ENCODE results near the gene DPY19L2. TPM values are rescaled to one million over a fixed set of nuclear protein-coding genes. Genes with fewer than 3 reads are reported as not detected.
"Not testable (repeated sequence)": the region's sequence is repeated elsewhere in the genome, so short reads cannot be mapped to it uniquely, and the experiment has no call there.

Gene DPY19L2
- total and polyA plus RNA-seq, 3 donors from 2014 or later, result 55.6 to 146 (median 75.6) TPM

DNA sequence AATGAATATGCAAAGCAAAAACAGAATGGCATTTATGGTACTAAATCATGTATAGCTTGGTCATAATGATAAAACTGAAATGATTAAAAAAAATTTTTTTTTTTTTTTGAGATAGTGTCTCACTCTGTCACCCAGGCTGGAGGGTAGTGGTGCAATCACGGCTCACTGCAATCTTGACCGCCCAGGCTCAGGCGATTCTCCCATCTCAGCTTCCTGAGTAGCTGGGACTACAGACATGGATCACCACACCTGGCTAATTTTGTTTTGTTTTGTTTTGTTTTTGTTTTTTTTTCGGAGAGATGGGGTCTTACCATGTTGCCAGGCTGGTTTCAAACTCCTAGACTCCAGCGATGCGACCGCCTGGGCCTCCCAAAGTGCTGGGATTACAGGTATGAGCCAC lies 138.7 kb downstream of the DPY19L2 start:
- H3K4me1 ChIP-seq; H3K27ac ChIP-seq; H3K27me3 ChIP-seq; H3K9me3 ChIP-seq; H3K36me3 ChIP-seq (ENCODE audit: low read depth, missing control alignments); H3K4me3 ChIP-seq; intact Hi-C loops (cut with DNase I; ENCODE audit: low total_unique reads); DNase-seq: not testable (repeated sequence)
- WGBS, 2 donors, result 79 to 81% methylated on average over 7 of the region's 7 CpGs

DNA sequence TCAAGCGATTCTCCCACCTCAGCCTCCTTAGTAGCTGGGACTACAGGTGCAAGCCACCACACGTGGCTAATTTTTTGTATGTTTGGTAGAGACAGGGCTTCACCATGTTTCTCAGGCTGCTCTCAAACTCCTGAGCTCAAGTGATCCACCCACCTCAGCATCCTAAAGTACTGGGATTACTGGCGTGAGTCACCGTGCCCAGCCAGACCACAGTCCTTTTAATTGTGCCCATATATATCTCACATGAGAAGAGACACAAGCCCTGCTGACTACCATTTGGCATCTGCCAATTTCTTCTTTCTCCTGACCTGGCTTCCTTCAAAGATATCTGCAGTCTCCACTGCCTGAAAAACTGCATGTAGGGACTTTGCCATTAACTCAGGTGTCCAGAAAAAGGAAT lies 142.5 kb downstream of the DPY19L2 start:
- Histone ChIP-seq H3K9me3 (no peaks in the 10 kb centered on the region), H3K27ac (no peak overlapping the region), H3K36me3 (ENCODE audit: low read depth, missing control alignments) (no peaks in the 10 kb centered on the region), H3K27me3 (no peaks in the 10 kb centered on the region), H3K4me1 (no peaks in the 10 kb centered on the region), H3K4me3 (no peak overlapping the region)
- 69 to 83% methylated on average over 4 of the region's 4 CpGs for WGBS, 2 donors
- DNase-seq, result no peak
- intact Hi-C loops (cut with DNase I; ENCODE audit: low total_unique reads), result no loop called here
- no peak for TF ChIP-seq POLR2A (IDR thresholded peaks at IDR 0.05)
- TF ChIP-seq, protein P1, sequence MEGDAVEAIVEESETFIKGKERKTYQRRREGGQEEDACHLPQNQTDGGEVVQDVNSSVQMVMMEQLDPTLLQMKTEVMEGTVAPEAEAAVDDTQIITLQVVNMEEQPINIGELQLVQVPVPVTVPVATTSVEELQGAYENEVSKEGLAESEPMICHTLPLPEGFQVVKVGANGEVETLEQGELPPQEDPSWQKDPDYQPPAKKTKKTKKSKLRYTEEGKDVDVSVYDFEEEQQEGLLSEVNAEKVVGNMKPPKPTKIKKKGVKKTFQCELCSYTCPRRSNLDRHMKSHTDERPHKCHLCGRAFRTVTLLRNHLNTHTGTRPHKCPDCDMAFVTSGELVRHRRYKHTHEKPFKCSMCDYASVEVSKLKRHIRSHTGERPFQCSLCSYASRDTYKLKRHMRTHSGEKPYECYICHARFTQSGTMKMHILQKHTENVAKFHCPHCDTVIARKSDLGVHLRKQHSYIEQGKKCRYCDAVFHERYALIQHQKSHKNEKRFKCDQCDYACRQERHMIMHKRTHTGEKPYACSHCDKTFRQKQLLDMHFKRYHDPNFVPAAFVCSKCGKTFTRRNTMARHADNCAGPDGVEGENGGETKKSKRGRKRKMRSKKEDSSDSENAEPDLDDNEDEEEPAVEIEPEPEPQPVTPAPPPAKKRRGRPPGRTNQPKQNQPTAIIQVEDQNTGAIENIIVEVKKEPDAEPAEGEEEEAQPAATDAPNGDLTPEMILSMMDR (IDR thresholded peaks at IDR 0.05), result no peak

DNA sequence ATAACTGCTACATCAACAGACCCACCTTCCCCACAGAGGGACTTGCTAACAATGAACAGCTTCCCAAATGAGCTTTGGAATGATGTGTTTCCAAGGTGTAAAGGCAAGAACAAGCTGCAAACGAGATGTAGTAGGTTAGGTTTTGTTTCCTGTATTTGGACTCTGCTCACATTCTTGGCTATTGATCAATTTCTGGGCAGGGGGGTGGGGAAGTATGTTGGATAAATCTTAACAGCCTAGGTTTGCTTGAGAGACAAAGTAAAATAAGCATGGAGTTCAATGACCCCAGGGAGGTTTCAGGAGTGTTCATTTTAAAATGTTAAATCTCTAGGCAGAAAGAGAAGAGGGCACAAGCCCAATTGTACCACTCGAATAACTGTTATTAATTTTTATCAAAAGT lies 146.6 kb downstream of the DPY19L2 start:
- intact Hi-C loops (cut with DNase I; ENCODE audit: low total_unique reads), result no loop called here
- Histone ChIP-seq H3K4me1 (no peaks in the 10 kb centered on the region), H3K27me3 (no peaks in the 10 kb centered on the region), H3K36me3 (ENCODE audit: low read depth, missing control alignments) (no peaks in the 10 kb centered on the region), H3K4me3 (no peak overlapping the region), H3K27ac (no peak overlapping the region), H3K9me3 (no peaks in the 10 kb centered on the region)
- DNase-seq, result no peak
- TF ChIP-seq, protein P1 (IDR thresholded peaks at IDR 0.05), result no peak
- TF ChIP-seq POLR2A (IDR thresholded peaks at IDR 0.05), result no peak
- WGBS, 2 donors, result 37 to 38% methylated on average over 2 of the region's 2 CpGs

Other genes starting within 250 kb of the DPY19L2 start
- gene RXYLT1, start 111.4 kb upstream of the DPY19L2 start, total RNA-seq, result 10 to 100 TPM; 29.2 to 33.5 TPM
- 28.2 TPM for gene RXYLT1, start 111.4 kb upstream of the DPY19L2 start, polyA plus RNA-seq (ENCODE audit: insufficient read depth, low read depth, low replicate concordance)
- gene SRGAP1, start 176.2 kb upstream of the DPY19L2 start, total RNA-seq, result 10 to 100 TPM; 26.9 to 47.2 TPM
- 9.4 TPM for gene SRGAP1, start 176.2 kb upstream of the DPY19L2 start, polyA plus RNA-seq (ENCODE audit: insufficient read depth, low read depth, low replicate concordance)